ENCODE results near the gene SLC2A4RG. TPM values are rescaled to one million over a fixed set of nuclear protein-coding genes. Genes with fewer than 3 reads are reported as not detected.

Gene SLC2A4RG
- total and polyA plus RNA-seq, 2 of the 13 experiments (the other 11 are each of a cell fraction or from before 2014, with no cell fraction given): 91.4 to 95.9 TPM

GRCh38 chr20:63765082-63765873, 25.7 kb downstream of the SLC2A4RG start (continued):
- TF ChIP-seq ZNF138 (CRISPR knock-in tag; IDR thresholded peaks at IDR 0.05; ENCODE audit: low read depth): no peak
- no peak for TF ChIP-seq ATRX (CRISPR knock-in tag; IDR thresholded peaks at IDR 0.05; ENCODE audit: borderline replicate concordance)
- TF ChIP-seq ZNF670 (CRISPR knock-in tag; IDR thresholded peaks at IDR 0.05; ENCODE audit: borderline replicate concordance): no peak; the same call in 1 of the 2 replicates
- no peak for TF ChIP-seq RFX3 (CRISPR knock-in tag; IDR thresholded peaks at IDR 0.05)
- TF ChIP-seq FOSL1 (CRISPR knock-in tag; IDR thresholded peaks at IDR 0.05; ENCODE audit: borderline replicate concordance): no peak
- no peak for TF ChIP-seq ZNF335 (CRISPR knock-in tag; IDR thresholded peaks at IDR 0.05)
- TF ChIP-seq ZNF451 (CRISPR knock-in tag; IDR thresholded peaks at IDR 0.05): no peak
- TF ChIP-seq CBX5 (CRISPR knock-in tag; IDR thresholded peaks at IDR 0.05; ENCODE audit: borderline replicate concordance): no peak; the same call in 1 of the 2 replicates
- no peak for TF ChIP-seq NCOA5 (CRISPR knock-in tag; IDR thresholded peaks at IDR 0.05)
- TF ChIP-seq ZNF792 (CRISPR knock-in tag; IDR thresholded peaks at IDR 0.05): peak; percentile 47; the same call in 1 of the 2 replicates
- TF ChIP-seq, protein P1, sequence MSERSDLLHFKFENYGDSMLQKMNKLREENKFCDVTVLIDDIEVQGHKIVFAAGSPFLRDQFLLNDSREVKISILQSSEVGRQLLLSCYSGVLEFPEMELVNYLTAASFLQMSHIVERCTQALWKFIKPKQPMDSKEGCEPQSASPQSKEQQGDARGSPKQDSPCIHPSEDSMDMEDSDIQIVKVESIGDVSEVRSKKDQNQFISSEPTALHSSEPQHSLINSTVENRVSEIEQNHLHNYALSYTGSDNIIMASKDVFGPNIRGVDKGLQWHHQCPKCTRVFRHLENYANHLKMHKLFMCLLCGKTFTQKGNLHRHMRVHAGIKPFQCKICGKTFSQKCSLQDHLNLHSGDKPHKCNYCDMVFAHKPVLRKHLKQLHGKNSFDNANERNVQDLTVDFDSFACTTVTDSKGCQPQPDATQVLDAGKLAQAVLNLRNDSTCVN (CRISPR knock-in tag; IDR thresholded peaks at IDR 0.05; ENCODE audit: borderline replicate concordance): no peak
- no peak for TF ChIP-seq ZNF780A (CRISPR knock-in tag; IDR thresholded peaks at IDR 0.05)
- TF ChIP-seq ZFP62 (CRISPR knock-in tag; IDR thresholded peaks at IDR 0.05): no peak
- no peak for TF ChIP-seq AGO2 (optimal IDR thresholded peaks at IDR 0.05; ENCODE audit: low read depth, low read length)
- no peak for TF ChIP-seq ARNTL (CRISPR knock-in tag; IDR thresholded peaks at IDR 0.05)
- no peak; the same call in 1 of the 2 replicates for TF ChIP-seq ZNF318 (CRISPR knock-in tag; IDR thresholded peaks at IDR 0.05)
- TF ChIP-seq ZNF746 (CRISPR knock-in tag; IDR thresholded peaks at IDR 0.05): no peak
- TF ChIP-seq HMGA1 (CRISPR knock-in tag; conservative IDR thresholded peaks at IDR 0.05): no peak
- TF ChIP-seq TP53 (CRISPR knock-in tag; conservative IDR thresholded peaks at IDR 0.05): no peak
- no peak; the same call in 1 of the 2 replicates for TF ChIP-seq RELA (CRISPR knock-in tag; IDR thresholded peaks at IDR 0.05)
- TF ChIP-seq BRF2 (CRISPR knock-in tag; IDR thresholded peaks at IDR 0.05): no peak

Data from HepG2 (cell line).